ENCODE data around the gene DNAAF9. TPM values are rescaled to one million over a fixed set of nuclear protein-coding genes. Genes with fewer than 3 reads are reported as not detected.

Gene DNAAF9
- total and polyA plus RNA-seq, 2 donors (not counting 1 experiment from before 2014, with no cell fraction given): 2.6 to 7.7 TPM

GRCh38 chr20:3447321-3447720, 39.9 kb upstream of the DNAAF9 start:
- H4K20me1 ChIP-seq (ENCODE audit: control insufficient read depth, insufficient read depth, low read length, poor library complexity, severe bottlenecking): no peaks in the 10 kb centered on the region
- no peak overlapping the region for H3K9ac ChIP-seq (ENCODE audit: low read length)
- no peak overlapping the region for H3K4me3 ChIP-seq (ENCODE audit: control extremely low read depth in 1 of 5, extremely low read depth in 1 of 5, insufficient read depth in 1 of 5, low read depth in 2 of 5, low read length in 4 of 5)
- ATAC-seq (ENCODE audit: low read depth): no peak
- intact Hi-C loops (cut with micrococcal nuclease): no loop called here
- Mint-ChIP-seq H3K9me3 (ENCODE audit: insufficient read depth) (no peaks in the 10 kb centered on the region), H3K27ac (no peak overlapping the region), H3K4me3 (no peak overlapping the region), H3K4me1 (no peaks in the 10 kb centered on the region), H3K27me3 (peaks cover 32% of the 10 kb centered on the region)
- no peaks in the 10 kb centered on the region for H3K79me2 ChIP-seq (ENCODE audit: control insufficient read depth, insufficient read depth, low read length)
- ChIA-PET CTCF (no interaction called here), POLR2A (no interaction called here)
- no peak overlapping the region for H3K27ac ChIP-seq (ENCODE audit: low read length in 2 of 2)
- no peak for DNase-seq
- no peak for TF ChIP-seq EZH2 (IDR thresholded peaks at IDR 0.05; ENCODE audit: borderline replicate concordance, insufficient read depth, low read depth, low read length, poor library complexity, severe bottlenecking)
- no peak for TF ChIP-seq CTCF (IDR thresholded peaks at IDR 0.05)
- no peaks in the 10 kb centered on the region for H3K36me3 ChIP-seq (replicated peaks in 1 of 2; ENCODE audit: control extremely low read depth in 1 of 2, control insufficient read depth in 1 of 2, extremely low read depth in 1 of 2, insufficient read depth in 2 of 2, low read length in 1 of 2)
- no peaks in the 10 kb centered on the region for H3K4me1 ChIP-seq (ENCODE audit: control insufficient read depth in 2 of 2, insufficient read depth in 2 of 2, low read length in 2 of 2)
- no peaks in the 10 kb centered on the region for H3K27me3 ChIP-seq (replicated peaks in 1 of 4; ENCODE audit: control extremely low read depth in 1 of 4, control insufficient read depth in 3 of 4, insufficient read depth in 4 of 4, low read length in 3 of 4)
- H3K9me3 ChIP-seq (ENCODE audit: control extremely low read depth in 1 of 3, control insufficient read depth in 2 of 3, insufficient read depth in 1 of 3, low read length in 2 of 3): no peaks in the 10 kb centered on the region
- no CpG with 5 or more reads among the region's 2 CpGs for WGBS (ENCODE audit: insufficient coverage)
- H2AFZ ChIP-seq (ENCODE audit: insufficient read depth, low read depth, low read length, poor library complexity, severe bottlenecking): no peak overlapping the region
- H3K4me2 ChIP-seq (replicated peaks; ENCODE audit: low read depth, low read length, poor library complexity, severe bottlenecking): no peak overlapping the region

DNA sequence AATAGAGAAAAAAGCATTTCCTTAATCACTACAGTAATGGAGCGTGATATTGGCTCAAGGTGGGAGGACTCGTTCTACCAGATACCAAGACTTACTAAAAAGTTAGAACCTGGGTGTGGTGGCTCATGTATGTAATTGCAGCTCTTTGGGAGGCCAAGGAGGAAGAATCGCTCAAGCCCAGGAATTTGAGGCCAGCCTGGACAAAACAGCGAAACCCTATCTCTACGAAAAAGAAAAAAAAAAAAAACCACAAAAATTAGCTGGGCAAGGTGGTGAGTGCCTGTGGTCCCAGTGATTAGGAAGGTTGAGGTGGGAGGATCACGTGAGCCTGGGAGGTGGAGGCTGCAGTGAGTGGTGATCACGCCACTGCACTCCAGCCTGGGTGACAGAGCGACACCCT, 39.3 kb upstream of the DNAAF9 start:
- Histone ChIP-seq H3K36me3 (replicated peaks in 1 of 2; ENCODE audit: control extremely low read depth in 1 of 2, control insufficient read depth in 1 of 2, extremely low read depth in 1 of 2, insufficient read depth in 2 of 2, low read length in 1 of 2) (no peaks in the 10 kb centered on the region), H3K4me2 (replicated peaks; ENCODE audit: low read depth, low read length, poor library complexity, severe bottlenecking) (no peak overlapping the region), H3K79me2 (ENCODE audit: control insufficient read depth, insufficient read depth, low read length) (no peaks in the 10 kb centered on the region), H3K9me3 (ENCODE audit: control extremely low read depth in 1 of 3, control insufficient read depth in 2 of 3, insufficient read depth in 1 of 3, low read length in 2 of 3) (no peaks in the 10 kb centered on the region), H3K27ac (ENCODE audit: low read length in 2 of 2) (no peak overlapping the region), H4K20me1 (ENCODE audit: control insufficient read depth, insufficient read depth, low read length, poor library complexity, severe bottlenecking) (no peaks in the 10 kb centered on the region), H3K4me1 (ENCODE audit: control insufficient read depth in 2 of 2, insufficient read depth in 2 of 2, low read length in 2 of 2) (no peaks in the 10 kb centered on the region), H3K4me3 (ENCODE audit: control extremely low read depth in 1 of 5, extremely low read depth in 1 of 5, insufficient read depth in 1 of 5, low read depth in 2 of 5, low read length in 4 of 5) (no peak overlapping the region), H3K27me3 (replicated peaks in 1 of 4; ENCODE audit: control extremely low read depth in 1 of 4, control insufficient read depth in 3 of 4, insufficient read depth in 4 of 4, low read length in 3 of 4) (no peaks in the 10 kb centered on the region), H2AFZ (ENCODE audit: insufficient read depth, low read depth, low read length, poor library complexity, severe bottlenecking) (no peak overlapping the region), H3K9ac (ENCODE audit: low read length) (no peak overlapping the region)
- ATAC-seq (ENCODE audit: low read depth): no peak
- Mint-ChIP-seq H3K9me3 (ENCODE audit: insufficient read depth) (no peaks in the 10 kb centered on the region), H3K27ac (no peak overlapping the region), H3K4me1 (no peaks in the 10 kb centered on the region), H3K4me3 (no peak overlapping the region), H3K27me3 (peaks cover 27% of the 10 kb centered on the region)
- 100% methylated on average over 1 of the region's 8 CpGs for WGBS (ENCODE audit: insufficient coverage)
- CTCF ChIA-PET: no interaction called here
- no peak for TF ChIP-seq CTCF (IDR thresholded peaks at IDR 0.05)
- no peak for TF ChIP-seq EZH2 (IDR thresholded peaks at IDR 0.05; ENCODE audit: borderline replicate concordance, insufficient read depth, low read depth, low read length, poor library complexity, severe bottlenecking)
- intact Hi-C loops (cut with micrococcal nuclease): no loop called here
- no peak for DNase-seq
- POLR2A ChIA-PET: no interaction called here

Data from B cell (primary cell).